A673 (cell line): ENCODE measurements around the gene SLC39A13.

ENCODE experiments used
- EZH2 ChIP-seq: fragments of 200-600 bp; sonication (generic); IDR thresholded peaks from 2 replicates; pipeline ENCODE4 v1.6.1; 2017; ENCODE audit warnings: borderline replicate concordance, low read depth, mild to moderate bottlenecking, mixed read lengths, antibody characterized with exemption, low read length; ENCODE audit not compliant: poor library complexity, severe bottlenecking
- TF ChIP-seq, protein P1 (sequence below): fragments of 300-800, 200-600 bp; sonication (generic); conservative IDR thresholded peaks from 2 replicates; pipeline ENCODE4 v1.5.1; 2017; ENCODE audit warnings: low read depth, mild to moderate bottlenecking, antibody characterized with exemption, low read length, moderate library complexity, mixed read lengths

DNA sequence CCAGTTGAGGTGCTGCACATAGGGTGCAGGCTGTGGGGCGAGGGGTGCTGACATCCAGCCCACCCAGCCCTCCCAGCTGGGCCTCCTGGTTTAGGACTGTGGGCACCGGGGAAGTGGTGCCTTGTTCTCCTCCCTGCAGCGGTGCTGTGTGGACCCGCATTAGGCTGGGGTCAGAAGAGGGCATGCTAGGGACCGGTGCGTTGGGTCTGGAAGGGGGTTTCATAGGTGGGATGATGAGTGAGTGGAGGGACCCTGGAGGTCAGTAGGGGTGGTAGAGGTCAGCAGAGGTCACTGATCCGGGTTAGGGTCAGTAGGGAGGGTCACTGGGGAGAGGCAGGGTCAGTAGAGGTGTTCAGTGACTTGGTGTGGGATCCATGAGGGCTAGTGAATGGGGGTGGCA lies 49.2 kb upstream of the SLC39A13 start:
- TF ChIP-seq, protein P1, sequence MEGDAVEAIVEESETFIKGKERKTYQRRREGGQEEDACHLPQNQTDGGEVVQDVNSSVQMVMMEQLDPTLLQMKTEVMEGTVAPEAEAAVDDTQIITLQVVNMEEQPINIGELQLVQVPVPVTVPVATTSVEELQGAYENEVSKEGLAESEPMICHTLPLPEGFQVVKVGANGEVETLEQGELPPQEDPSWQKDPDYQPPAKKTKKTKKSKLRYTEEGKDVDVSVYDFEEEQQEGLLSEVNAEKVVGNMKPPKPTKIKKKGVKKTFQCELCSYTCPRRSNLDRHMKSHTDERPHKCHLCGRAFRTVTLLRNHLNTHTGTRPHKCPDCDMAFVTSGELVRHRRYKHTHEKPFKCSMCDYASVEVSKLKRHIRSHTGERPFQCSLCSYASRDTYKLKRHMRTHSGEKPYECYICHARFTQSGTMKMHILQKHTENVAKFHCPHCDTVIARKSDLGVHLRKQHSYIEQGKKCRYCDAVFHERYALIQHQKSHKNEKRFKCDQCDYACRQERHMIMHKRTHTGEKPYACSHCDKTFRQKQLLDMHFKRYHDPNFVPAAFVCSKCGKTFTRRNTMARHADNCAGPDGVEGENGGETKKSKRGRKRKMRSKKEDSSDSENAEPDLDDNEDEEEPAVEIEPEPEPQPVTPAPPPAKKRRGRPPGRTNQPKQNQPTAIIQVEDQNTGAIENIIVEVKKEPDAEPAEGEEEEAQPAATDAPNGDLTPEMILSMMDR = no peak
- no peak for TF ChIP-seq EZH2
